HCT116 (cell line): ENCODE data around the gene SUDS3. TPM values are rescaled to one million over a fixed set of nuclear protein-coding genes. Genes with fewer than 3 reads are reported as not detected.
A peak's percentile ranks its signal among the peaks of the same experiment; 100 is the strongest.

Source experiments
- ATAC-seq: fragments of 200-7000 bp; cut with Tn5 transposase; 2 replicates; pipeline ENCODE4 v1.9.1; 2020; ENCODE audit warnings: mild to moderate bottlenecking, moderate library complexity
- BruUV-seq: library from RNA; stranded (reverse); fragments of 400-500 nt; replicated peaks from 2 replicates; lab custom pipeline; 2021; lab: Mats Ljungman, UMichigan
- CTCF ChIA-PET: fragments of 300-600 bp; sonication (Branson Sonifier 250); formaldehyde crosslinking; loops from one replicate; lab custom pipeline; 2021; ENCODE audit warnings: antibody characterized with exemption; lab: Charles Lee
- POLR2A ChIA-PET: fragments of 300-600, 350-600 bp; sonication (Branson Sonifier 250); formaldehyde crosslinking; loops from one replicate; lab custom pipeline; 2021; ENCODE audit warnings: antibody characterized with exemption; lab: Charles Lee
- RAD21 ChIA-PET, 2 experiments: fragments of 300-600 bp; sonication (Branson Sonifier 250); formaldehyde crosslinking; loops; one replicate each; lab custom pipeline; 2023; ENCODE audit warnings: low total read pairs in 2 of 2; ENCODE audit not compliant: uncharacterized antibody in 2 of 2, unreplicated experiment in 2 of 2, low non-redundant PET in 1 of 2; lab: Charles Lee
- DNase-seq: peaks from one replicate; pipeline ENCODE4 v3.0.0-alpha.2; 2010; ENCODE audit warnings: low read depth, low spot score
- H2AFZ ChIP-seq: fragments of 200-600 bp; shearing (Covaris generic), sonication (generic); 2 replicates; pipeline ENCODE4 v1.6.1; 2017; ENCODE audit warnings: low read depth, mixed run types, mixed read lengths, antibody characterized with exemption, low read length; ENCODE audit not compliant: poor library complexity, severe bottlenecking
- H3K27ac ChIP-seq: 2 replicates; pipeline ENCODE4 v1.5.1; 2012; ENCODE audit warnings: low read depth, low read length
- H3K27me3 ChIP-seq: fragments of 200-600 bp; sonication (generic); 2 replicates; pipeline ENCODE4 v1.6.1; 2016; ENCODE audit warnings: mixed run types, low read length, mixed read lengths; ENCODE audit not compliant: insufficient read depth
- H3K36me3 ChIP-seq, 2 experiments: fragments of 200-500 bp in 1 of 2; fragments of 200-600 bp in 1 of 2; sonication (Bioruptor generic) in 1 of 2; sonication (generic) in 1 of 2; 2 replicates each; pipeline versions ENCODE4 v1.5.1 to v1.6.1; 2014 to 2016; ENCODE audit warnings: low read length in 2 of 2, inconsistent platforms in 1 of 2, mixed read lengths in 1 of 2, mixed run types in 1 of 2; ENCODE audit not compliant: insufficient read depth in 2 of 2, control insufficient read depth in 1 of 2
- H3K4me1 ChIP-seq, 2 experiments: fragments of 200-600 bp in 1 of 2; sonication (generic) in 1 of 2; 2 replicates each; pipeline versions ENCODE4 v1.5.1 to v1.6.1; 2012 to 2017; ENCODE audit warnings: low read length in 2 of 2, inconsistent platforms in 1 of 2, mild to moderate bottlenecking in 1 of 2, mixed read lengths in 1 of 2, mixed run types in 1 of 2, moderate library complexity in 1 of 2; ENCODE audit not compliant: insufficient read depth in 2 of 2, control insufficient read depth in 1 of 2
- H3K4me2 ChIP-seq: fragments of 200-600 bp; sonication (generic); 2 replicates; pipeline ENCODE4 v1.6.1; 2017; ENCODE audit warnings: mixed run types, low read length, mixed read lengths
- H3K4me3 ChIP-seq, 2 experiments: fragments of 200-600 bp in 1 of 2; sonication (generic) in 1 of 2; replicated peaks in 1 of 2; 2 replicates each; pipeline ENCODE4 v1.5.1; 2011 to 2016; ENCODE audit warnings: low read length in 2 of 2, control low read depth in 1 of 2, low read depth in 1 of 2, mild to moderate bottlenecking in 1 of 2, mixed read lengths in 1 of 2, mixed run types in 1 of 2
- H3K79me2 ChIP-seq: fragments of 200-600 bp; sonication (generic); 2 replicates; pipeline ENCODE4 v1.6.1; 2017; ENCODE audit warnings: mild to moderate bottlenecking, mixed run types, low read length, moderate library complexity, mixed read lengths; ENCODE audit not compliant: insufficient read depth
- H3K9ac ChIP-seq: fragments of 200-600 bp; sonication (generic); 2 replicates; pipeline ENCODE4 v1.6.1; 2016; ENCODE audit warnings: low read length, mixed read lengths
- H3K9me2 ChIP-seq: fragments of 200-600 bp; sonication (generic), shearing (Covaris generic); 2 replicates; pipeline ENCODE4 v1.6.1; 2017; ENCODE audit warnings: mixed run types, mild to moderate bottlenecking, moderate library complexity; ENCODE audit not compliant: insufficient read depth
- H3K9me3 ChIP-seq, 2 experiments: fragments of 200-500 bp in 1 of 2; fragments of 200-600 bp in 1 of 2; sonication (Bioruptor generic) in 1 of 2; sonication (generic) in 1 of 2; 2 replicates each; pipeline ENCODE4 v1.6.1; 2014 to 2017; ENCODE audit warnings: low read length in 2 of 2, mixed read lengths in 2 of 2, inconsistent platforms in 1 of 2, low read depth in 1 of 2, mild to moderate bottlenecking in 1 of 2, mixed run types in 1 of 2, moderate library complexity in 1 of 2; ENCODE audit not compliant: control insufficient read depth in 1 of 2, insufficient read depth in 1 of 2
- H4K20me1 ChIP-seq: fragments of 200-600 bp; sonication (generic), shearing (Covaris generic); 2 replicates; pipeline ENCODE4 v1.6.1; 2017; ENCODE audit warnings: mixed run types, mild to moderate bottlenecking, moderate library complexity; ENCODE audit not compliant: insufficient read depth
- CEBPB ChIP-seq: IDR thresholded peaks from 2 replicates; pipeline ENCODE4 v1.6.1; 2012; ENCODE audit warnings: low read depth
- CTCF ChIP-seq, 3 experiments: fragments of 200-600 bp in 1 of 3; sonication (generic) in 1 of 3; IDR thresholded peaks in 2 of 3; conservative IDR thresholded peaks in 1 of 3; 2 replicates each; pipeline ENCODE4 v1.5.1; 2012 to 2017; ENCODE audit warnings: low read depth in 2 of 3, low read length in 2 of 3, antibody characterized with exemption in 1 of 3, borderline replicate concordance in 1 of 3, control low read depth in 1 of 3, mild to moderate bottlenecking in 1 of 3, mixed read lengths in 1 of 3, mixed run types in 1 of 3, moderate library complexity in 1 of 3; ENCODE audit not compliant: insufficient read depth in 1 of 3
- ELF1 ChIP-seq: IDR thresholded peaks from 2 replicates; pipeline ENCODE4 v1.6.1; 2012; ENCODE audit warnings: low read depth, borderline replicate concordance
- MAX ChIP-seq: IDR thresholded peaks from 2 replicates; pipeline ENCODE4 v1.6.1; 2012
- RAD21 ChIP-seq: IDR thresholded peaks from 2 replicates; pipeline ENCODE4 v1.6.1; 2012; ENCODE audit warnings: low read depth, mild to moderate bottlenecking
- ZBTB33 ChIP-seq: IDR thresholded peaks from 2 replicates; pipeline ENCODE4 v1.6.1; 2011; ENCODE audit warnings: mild to moderate bottlenecking, low read length, moderate library complexity; ENCODE audit not compliant: insufficient replicate concordance; ENCODE audit errors: extremely low read depth
- intact Hi-C: fragments of 100-400 bp; cut with micrococcal nuclease; formaldehyde crosslinking; loops from 2 replicates; pipeline ENCODE4 v1.10.0; 2022
- total RNA-seq: library from RNA; stranded (reverse); gene quantifications from one replicate; pipeline ENCODE4 v1.2.1, GENCODE V29; 2021; ENCODE audit not compliant: unreplicated experiment

The SUDS3 gene
- total RNA-seq, 1 experiment from 2014 or later = 32.3 TPM

GRCh38 chr12:118377884-118378470, 1.6 kb downstream of the SUDS3 start:
- peak overlapping the region; percentile 92; the same call in 1 of the 2 replicates for H3K27ac ChIP-seq
- intact Hi-C loops = loop anchor here (5.0 kb wide), 1 partner anchor 501 kb away; no protein-coding TSS in a partner anchor
- ChIA-PET POLR2A (interaction anchor here (1.0 kb wide), 1 partner anchor 242 kb away, joined by 3 read pairs; the partner anchor contains the start of gene PEBP1), CTCF (interaction anchor here (0.6 to 4.4 kb wide), 17 partner anchors 9 to 1187 kb away, joined by 3 to 76 read pairs (median 5); partner anchors contain the start of gene PEBP1), RAD21 (no interaction called here)
- peak overlapping the region; percentile 80 to 85 for H3K4me3 ChIP-seq
- DNase-seq = peak; percentile 22
- no peaks in the 10 kb centered on the region for H3K9me3 ChIP-seq
- H3K79me2 ChIP-seq = peaks cover 32% of the 10 kb centered on the region
- H3K9me2 ChIP-seq = no peaks in the 10 kb centered on the region
- no TSS peak for BruUV-seq
- H4K20me1 ChIP-seq = no peaks in the 10 kb centered on the region
- H3K4me2 ChIP-seq = peak overlapping the region; percentile 83
- H3K27me3 ChIP-seq = no peaks in the 10 kb centered on the region
- H3K9ac ChIP-seq = peak overlapping the region; percentile 71
- H3K4me1 ChIP-seq = peaks cover 0 to 30% of the 10 kb centered on the region in 2 experiments; a peak in 3 of 4 replicates
- H3K36me3 ChIP-seq = peaks cover 12 to 14% of the 10 kb centered on the region in 2 experiments; a peak in 2 of 4 replicates
- ATAC-seq = peak; percentile 24; the same call in 1 of the 2 replicates
- H2AFZ ChIP-seq = no peak overlapping the region
- TF ChIP-seq CTCF (IDR thresholded peaks at IDR 0.05 in 2 of 3, conservative IDR thresholded peaks at IDR 0.05 in 1 of 3; ENCODE audit: borderline replicate concordance in 1 of 3, insufficient read depth in 1 of 3, low read depth in 2 of 3, low read length in 2 of 3) (peak; percentile 54 to 97 (median 80); a peak in 5 of 6 replicates), CEBPB (no peak), MAX (no peak), ZBTB33 (no peak), RAD21 (peak; percentile 55), ELF1 (no peak)
